Progenitor cell of endocrine pancreas (in vitro differentiated cells): ENCODE data around the gene PDE3A. TPM values are rescaled to one million over a fixed set of nuclear protein-coding genes. Genes with fewer than 3 reads are reported as not detected.
A peak's percentile ranks its signal among the peaks of the same experiment; 100 is the strongest.

Source experiments
- DNase-seq: peaks from one replicate; pipeline ENCODE4 v3.0.0; 2021; ENCODE audit warnings: low spot score; ENCODE audit not compliant: unreplicated experiment
- H3K27ac Mint-ChIP-seq: 2 replicates; pipeline ENCODE4 v1.8.0; 2021; ENCODE audit warnings: mild to moderate bottlenecking, moderate library complexity, mixed read lengths
- H3K27me3 Mint-ChIP-seq: 2 replicates; pipeline ENCODE4 v1.8.0; 2021; ENCODE audit warnings: mixed read lengths
- H3K36me3 Mint-ChIP-seq: 2 replicates; pipeline ENCODE4 v1.8.0; 2022; ENCODE audit warnings: mixed read lengths; ENCODE audit not compliant: insufficient read depth
- H3K4me1 Mint-ChIP-seq: 2 replicates; pipeline ENCODE4 v1.8.0; 2021; ENCODE audit warnings: low read depth, mixed read lengths
- H3K4me3 Mint-ChIP-seq: 2 replicates; pipeline ENCODE4 v1.8.0; 2021; ENCODE audit warnings: low read depth, mild to moderate bottlenecking, moderate library complexity, mixed read lengths
- H3K9me3 Mint-ChIP-seq: 2 replicates; pipeline ENCODE4 v1.8.0; 2021; ENCODE audit warnings: low read depth, mixed read lengths
- CTCF ChIP-seq: fragments of 200-600 bp; sonication (generic); IDR thresholded peaks from one replicate; pipeline ENCODE4 v1.5.0; 2021; ENCODE audit warnings: antibody characterized with exemption, mild to moderate bottlenecking; ENCODE audit not compliant: unreplicated experiment
- total RNA-seq: library from RNA; stranded (reverse); gene quantifications from 2 replicates; pipeline ENCODE4 v1.2.1, GENCODE V29; 2021

PDE3A gene
- total RNA-seq, 1 donor from 2014 or later = 121 TPM

- DNase-seq = no peak
- Mint-ChIP-seq H3K36me3 (peaks cover 21% of the 10 kb centered on the region), H3K27ac (no peak overlapping the region), H3K4me1 (peaks cover 23% of the 10 kb centered on the region), H3K9me3 (peaks cover 3% of the 10 kb centered on the region), H3K27me3 (no peaks in the 10 kb centered on the region), H3K4me3 (no peak overlapping the region)
- TF ChIP-seq CTCF = no peak
Observed at GRCh38 chr12:20443792-20444191, 75.5 kb downstream of the PDE3A start.

- TF ChIP-seq CTCF = no peak
- H3K36me3 Mint-ChIP-seq = peaks cover 21% of the 10 kb centered on the region
- no peak overlapping the region for H3K4me3 Mint-ChIP-seq
- H3K9me3 Mint-ChIP-seq = peaks cover 3% of the 10 kb centered on the region
- no peak overlapping the region for H3K27ac Mint-ChIP-seq
- peaks cover 23% of the 10 kb centered on the region for H3K4me1 Mint-ChIP-seq
- DNase-seq = no peak
- no peaks in the 10 kb centered on the region for H3K27me3 Mint-ChIP-seq
Observed at GRCh38 chr12:20444595-20445170, 76.3 kb downstream of the PDE3A start.

- H3K4me3 Mint-ChIP-seq = no peak overlapping the region
- TF ChIP-seq CTCF = no peak
- no peak overlapping the region for H3K27ac Mint-ChIP-seq
- H3K9me3 Mint-ChIP-seq = peaks cover 3% of the 10 kb centered on the region
- peaks cover 21% of the 10 kb centered on the region for H3K36me3 Mint-ChIP-seq
- peaks cover 23% of the 10 kb centered on the region for H3K4me1 Mint-ChIP-seq
- DNase-seq = no peak
- H3K27me3 Mint-ChIP-seq = no peaks in the 10 kb centered on the region
Observed at GRCh38 chr12:20445687-20446086, 77.3 kb downstream of the PDE3A start.

- Mint-ChIP-seq H3K9me3 (peaks cover 3% of the 10 kb centered on the region), H3K36me3 (peaks cover 21% of the 10 kb centered on the region), H3K27me3 (no peaks in the 10 kb centered on the region), H3K27ac (peak overlapping the region; percentile 17), H3K4me1 (peaks cover 25% of the 10 kb centered on the region), H3K4me3 (no peak overlapping the region)
- no peak for DNase-seq
- no peak for TF ChIP-seq CTCF
Observed at GRCh38 chr12:20446836-20447235, 78.5 kb downstream of the PDE3A start.

GRCh38 chr12:20448781-20449180 lies 80.4 kb downstream of the PDE3A start:
- H3K27me3 Mint-ChIP-seq = no peaks in the 10 kb centered on the region
- no peak for TF ChIP-seq CTCF
- H3K9me3 Mint-ChIP-seq = peaks cover 3% of the 10 kb centered on the region
- DNase-seq = no peak
- no peak overlapping the region for H3K27ac Mint-ChIP-seq
- no peak overlapping the region for H3K4me3 Mint-ChIP-seq
- peaks cover 23% of the 10 kb centered on the region for H3K4me1 Mint-ChIP-seq
- peaks cover 21% of the 10 kb centered on the region for H3K36me3 Mint-ChIP-seq
